MM.1S (cell line): ENCODE data around the gene SNX5.

Experiments used
- DNase-seq: peaks from one replicate; pipeline ENCODE4 v3.0.0-alpha.2; 2015
- H2AFZ ChIP-seq: fragments of 300-600 bp; sonication (generic); 2 replicates; pipeline ENCODE4 v1.6.0; 2016; ENCODE audit warnings: antibody characterized with exemption, low read length
- H3F3A ChIP-seq: fragments of 300-600 bp; sonication (generic); 2 replicates; pipeline ENCODE4 v1.6.1; 2016; ENCODE audit warnings: mild to moderate bottlenecking, antibody characterized with exemption, low read length, moderate library complexity, mixed read lengths; ENCODE audit not compliant: insufficient read depth
- H3K27ac ChIP-seq: fragments of 300-600 bp; sonication (generic); 2 replicates; pipeline ENCODE4 v1.5.1; 2016; ENCODE audit warnings: mild to moderate bottlenecking, low read length
- H3K27me3 ChIP-seq: fragments of 300-600 bp; sonication (generic); replicated peaks from 2 replicates; pipeline ENCODE4 v1.6.0; 2016; ENCODE audit warnings: low read length; ENCODE audit not compliant: insufficient read depth
- H3K36me3 ChIP-seq: fragments of 300-600 bp; sonication (generic); replicated peaks from 2 replicates; pipeline ENCODE4 v1.6.1; 2016; ENCODE audit warnings: mild to moderate bottlenecking, low read length, mixed read lengths; ENCODE audit not compliant: insufficient read depth
- H3K4me1 ChIP-seq: fragments of 300-600 bp; sonication (generic); 2 replicates; pipeline ENCODE4 v1.6.1; 2016; ENCODE audit warnings: low read length, mixed read lengths
- H3K4me2 ChIP-seq: fragments of 300-600 bp; sonication (generic); 2 replicates; pipeline ENCODE4 v1.6.0; 2016; ENCODE audit warnings: low read depth, low read length
- H3K4me3 ChIP-seq: fragments of 300-600 bp; sonication (generic); 2 replicates; pipeline ENCODE4 v1.5.1; 2016; ENCODE audit warnings: low read length, mixed read lengths
- H3K79me2 ChIP-seq: fragments of 300-600 bp; sonication (generic); 2 replicates; pipeline ENCODE4 v1.6.1; 2016; ENCODE audit warnings: mixed run types, low read length, mixed read lengths
- H3K9ac ChIP-seq: fragments of 300-600 bp; sonication (generic); 2 replicates; pipeline ENCODE4 v1.6.1; 2016; ENCODE audit warnings: low read length, mixed read lengths
- H3K9me2 ChIP-seq: fragments of 300-600 bp; sonication (generic); replicated peaks from 2 replicates; pipeline ENCODE4 v1.6.1; 2016; ENCODE audit warnings: mild to moderate bottlenecking, low read length, mixed read lengths; ENCODE audit not compliant: insufficient read depth
- H3K9me3 ChIP-seq: fragments of 300-600 bp; sonication (generic); replicated peaks from 2 replicates; pipeline ENCODE4 v1.6.1; 2016; ENCODE audit warnings: mild to moderate bottlenecking, low read length, mixed read lengths; ENCODE audit not compliant: insufficient read depth
- H4K20me1 ChIP-seq: fragments of 300-600 bp; sonication (generic); 2 replicates; pipeline ENCODE4 v1.6.1; 2016; ENCODE audit warnings: mild to moderate bottlenecking, low read length, moderate library complexity, mixed read lengths; ENCODE audit not compliant: insufficient read depth
- EZH2 ChIP-seq: fragments of 300-600 bp; sonication (generic); optimal IDR thresholded peaks from 2 replicates; pipeline ENCODE3; 2017; ENCODE audit warnings: low read depth, mild to moderate bottlenecking, antibody characterized with exemption, low read length, mixed read lengths
- EZH2phosphoT487 ChIP-seq: fragments of 300-600 bp; sonication (generic); IDR thresholded peaks from 2 replicates; pipeline ENCODE4 v1.6.1; 2018; ENCODE audit warnings: antibody characterized with exemption, low read length
- TF ChIP-seq, protein P1 (sequence below): fragments of 300-600 bp; sonication (generic); IDR thresholded peaks from 2 replicates; pipeline ENCODE4 v1.5.1; 2016; ENCODE audit warnings: antibody characterized with exemption, low read length, mixed read lengths

Gene SNX5

DNA sequence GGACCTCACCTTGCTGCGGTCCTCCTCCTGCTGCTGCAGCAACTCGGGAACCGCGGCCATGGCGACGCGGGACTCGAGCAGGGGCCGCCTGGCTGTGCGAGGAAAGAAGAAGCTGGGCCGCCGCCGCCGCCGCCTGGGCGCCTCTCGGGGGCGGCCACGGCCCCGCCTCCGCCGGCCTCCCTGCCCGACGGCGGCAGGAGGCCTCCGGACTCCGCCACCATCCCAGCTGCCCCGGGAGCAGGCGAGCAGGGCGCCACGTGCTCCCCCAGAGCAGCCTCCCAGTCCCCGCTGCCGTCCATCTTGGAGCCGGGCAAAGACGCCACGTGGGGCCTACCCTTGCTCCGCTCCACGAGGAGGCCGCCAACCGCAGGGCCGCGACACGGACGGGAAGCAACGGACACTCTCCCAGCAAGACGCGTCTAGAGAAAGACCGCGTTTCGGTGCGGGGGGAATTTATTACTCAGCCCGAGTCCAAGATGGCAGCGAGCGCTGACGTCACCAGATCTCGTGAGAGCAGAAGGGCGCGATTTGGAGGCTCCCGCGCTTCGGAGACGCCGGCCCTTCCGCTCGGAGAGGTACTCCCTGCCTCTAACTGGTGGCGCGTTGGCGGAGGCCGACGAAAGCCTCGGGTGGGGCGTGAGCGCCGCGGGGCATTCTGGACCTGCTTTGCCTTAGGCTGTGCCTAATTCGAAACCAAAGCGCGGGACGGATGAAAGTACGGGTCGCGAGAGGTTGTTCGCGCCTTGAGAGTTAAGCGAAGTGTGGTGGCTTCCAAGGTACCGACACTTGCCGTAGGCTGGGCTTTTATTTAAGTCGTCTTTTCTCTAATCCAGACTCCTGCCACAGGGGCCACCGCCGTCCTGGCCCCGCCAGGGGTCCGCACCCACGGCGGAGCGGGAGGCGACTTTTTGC, at the start of gene SNX5, which contains the start of gene MGME1:
TSS of gene SNX5 (minus strand) at position 429 of the 912 bp plus-strand sequence. CDS start at position 60, 369 bp downstream.
TSS of gene MGME1 (plus strand) at position 653 of the 912 bp plus-strand sequence. CDS start 842 bp downstream, outside the sequence.
- peak; percentile 100 for DNase-seq
- peaks cover 94% of the 10 kb centered on the region for H3K79me2 ChIP-seq
- H3K27me3 ChIP-seq = no peaks in the 10 kb centered on the region
- peak within 1 kb of the TSS; percentile 99 for H3K4me2 ChIP-seq
- H3K4me1 ChIP-seq = peaks cover 31% of the 10 kb centered on the region
- H3K4me3 ChIP-seq = peak within 1 kb of the TSS; percentile 97
- H2AFZ ChIP-seq = peak within 1 kb of the TSS; percentile 75
- no peaks in the 10 kb centered on the region for H3K9me2 ChIP-seq
- H3K9ac ChIP-seq = peak within 1 kb of the TSS; percentile 99
- peak within 1 kb of the TSS; percentile 99 for H3K27ac ChIP-seq
- H3F3A ChIP-seq = peaks cover 61% of the 10 kb centered on the region
- TF ChIP-seq EZH2phosphoT487 (no peak), EZH2 (no peak)
- TF ChIP-seq, protein P1, sequence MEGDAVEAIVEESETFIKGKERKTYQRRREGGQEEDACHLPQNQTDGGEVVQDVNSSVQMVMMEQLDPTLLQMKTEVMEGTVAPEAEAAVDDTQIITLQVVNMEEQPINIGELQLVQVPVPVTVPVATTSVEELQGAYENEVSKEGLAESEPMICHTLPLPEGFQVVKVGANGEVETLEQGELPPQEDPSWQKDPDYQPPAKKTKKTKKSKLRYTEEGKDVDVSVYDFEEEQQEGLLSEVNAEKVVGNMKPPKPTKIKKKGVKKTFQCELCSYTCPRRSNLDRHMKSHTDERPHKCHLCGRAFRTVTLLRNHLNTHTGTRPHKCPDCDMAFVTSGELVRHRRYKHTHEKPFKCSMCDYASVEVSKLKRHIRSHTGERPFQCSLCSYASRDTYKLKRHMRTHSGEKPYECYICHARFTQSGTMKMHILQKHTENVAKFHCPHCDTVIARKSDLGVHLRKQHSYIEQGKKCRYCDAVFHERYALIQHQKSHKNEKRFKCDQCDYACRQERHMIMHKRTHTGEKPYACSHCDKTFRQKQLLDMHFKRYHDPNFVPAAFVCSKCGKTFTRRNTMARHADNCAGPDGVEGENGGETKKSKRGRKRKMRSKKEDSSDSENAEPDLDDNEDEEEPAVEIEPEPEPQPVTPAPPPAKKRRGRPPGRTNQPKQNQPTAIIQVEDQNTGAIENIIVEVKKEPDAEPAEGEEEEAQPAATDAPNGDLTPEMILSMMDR = no peak
- H3K36me3 ChIP-seq = peaks cover 5% of the 10 kb centered on the region; the same call in 1 of the 2 replicates
- H4K20me1 ChIP-seq = peaks cover 30% of the 10 kb centered on the region
- no peaks in the 10 kb centered on the region for H3K9me3 ChIP-seq

GRCh38 chr20:18018100-18018499, 49.5 kb upstream of the SNX5 start:
- Histone ChIP-seq H3K9me2 (no peaks in the 10 kb centered on the region), H3K4me2 (no peak overlapping the region), H2AFZ (no peak overlapping the region), H3K4me3 (no peak overlapping the region), H4K20me1 (no peaks in the 10 kb centered on the region), H3K9ac (no peak overlapping the region), H3K4me1 (no peaks in the 10 kb centered on the region), H3K27ac (no peak overlapping the region), H3K79me2 (no peaks in the 10 kb centered on the region), H3K9me3 (no peaks in the 10 kb centered on the region), H3K27me3 (no peaks in the 10 kb centered on the region), H3K36me3 (no peaks in the 10 kb centered on the region), H3F3A (no peaks in the 10 kb centered on the region)
- DNase-seq = no peak
- TF ChIP-seq, protein P1 = no peak
- TF ChIP-seq EZH2phosphoT487 (no peak), EZH2 (no peak)

GRCh38 chr20:18016772-18017171, 48.2 kb upstream of the SNX5 start:
- Histone ChIP-seq H3K36me3 (no peaks in the 10 kb centered on the region), H3F3A (no peaks in the 10 kb centered on the region), H3K4me3 (no peak overlapping the region), H3K27me3 (no peaks in the 10 kb centered on the region), H2AFZ (no peak overlapping the region), H3K9ac (no peak overlapping the region), H3K79me2 (no peaks in the 10 kb centered on the region), H3K4me2 (no peak overlapping the region), H3K4me1 (no peaks in the 10 kb centered on the region), H3K9me2 (no peaks in the 10 kb centered on the region), H3K27ac (no peak overlapping the region), H4K20me1 (no peaks in the 10 kb centered on the region), H3K9me3 (no peaks in the 10 kb centered on the region)
- TF ChIP-seq EZH2 = no peak
- TF ChIP-seq, protein P1 = no peak
- no peak for TF ChIP-seq EZH2phosphoT487
- DNase-seq = no peak
